GM18870 (cell line): ENCODE results near the gene IDS.
"Not testable (repeated sequence)": the region's sequence is repeated elsewhere in the genome, so short reads cannot be mapped to it uniquely, and the experiment has no call there.

Experiments used
- ATAC-seq: cut with Tn5 transposase; IDR thresholded peaks from one replicate; pipeline ENCODE4 v1.9.1; 2021; ENCODE audit warnings: moderate library complexity; ENCODE audit not compliant: unreplicated experiment

The IDS gene

GRCh38 chrX:149504915-149505651, at the start of gene IDS:
Gene IDS (minus strand): TSS chrX:149505306. CDS start chrX:149505137, 169 bp downstream.
- ATAC-seq, result peak; percentile 52

GRCh38 chrX:149551939-149552248, 46.8 kb upstream of the IDS start:
- ATAC-seq, result not testable (repeated sequence)

GRCh38 chrX:149551245-149551938, 46.3 kb upstream of the IDS start:
- ATAC-seq, result peak; percentile 44

GRCh38 chrX:149550454-149550853, 45.3 kb upstream of the IDS start:
- not testable (repeated sequence) for ATAC-seq

GRCh38 chrX:149549701-149550100, 44.6 kb upstream of the IDS start, which contains the start of gene HSFX3:
Gene HSFX3 (minus strand): TSS chrX:149549924. CDS start chrX:149549852, 72 bp downstream.
- not testable (repeated sequence) for ATAC-seq

GRCh38 chrX:149547782-149548181, 42.7 kb upstream of the IDS start:
- ATAC-seq, result not testable (repeated sequence)

GRCh38 chrX:149546962-149547361, 41.9 kb upstream of the IDS start:
- ATAC-seq, result not testable (repeated sequence)

- not testable (repeated sequence) for ATAC-seq
Measured at GRCh38 chrX:149545545-149546543, 40.7 kb upstream of the IDS start.

- ATAC-seq, result no peak
Measured at GRCh38 chrX:149541521-149542047, 36.5 kb upstream of the IDS start.

- ATAC-seq, result peak; percentile 94
Measured at GRCh38 chrX:149540621-149541520, 35.8 kb upstream of the IDS start, which contains the start of gene EOLA1. Gene EOLA1 (plus strand): TSS chrX:149541012. CDS start chrX:149545631, 4,619 bp downstream.

- ATAC-seq, result no peak
Measured at GRCh38 chrX:149540131-149540620, 35.1 kb upstream of the IDS start.

- ATAC-seq, result peak; percentile 40
Measured at GRCh38 chrX:149539283-149540130, 34.4 kb upstream of the IDS start.

GRCh38 chrX:149537474-149537873, 32.4 kb upstream of the IDS start:
- ATAC-seq, result not testable (repeated sequence)

- not testable (repeated sequence) for ATAC-seq
Measured at GRCh38 chrX:149534926-149535602, 30.0 kb upstream of the IDS start.

GRCh38 chrX:149533999-149534398, 28.9 kb upstream of the IDS start:
- not testable (repeated sequence) for ATAC-seq

GRCh38 chrX:149532868-149533267, 27.8 kb upstream of the IDS start:
- ATAC-seq, result not testable (repeated sequence)

- ATAC-seq, result peak; percentile 78
Measured at GRCh38 chrX:149531599-149531998, 26.5 kb upstream of the IDS start.

GRCh38 chrX:149528381-149528780, 23.3 kb upstream of the IDS start:
- no peak for ATAC-seq
